ENCODE results near the gene ROPN1.

ROPN1 gene

GRCh38 chr3:123920868-123921267 is 71.1 kb downstream of the ROPN1 start:
- CTCF ChIA-PET: no interaction called here
- DNase-seq (ENCODE audit: extremely low spot score): no peak
- no peak for TF ChIP-seq FOXM1 (IDR thresholded peaks at IDR 0.05; ENCODE audit: borderline replicate concordance)
- POLR2A ChIA-PET: no interaction called here

DNA sequence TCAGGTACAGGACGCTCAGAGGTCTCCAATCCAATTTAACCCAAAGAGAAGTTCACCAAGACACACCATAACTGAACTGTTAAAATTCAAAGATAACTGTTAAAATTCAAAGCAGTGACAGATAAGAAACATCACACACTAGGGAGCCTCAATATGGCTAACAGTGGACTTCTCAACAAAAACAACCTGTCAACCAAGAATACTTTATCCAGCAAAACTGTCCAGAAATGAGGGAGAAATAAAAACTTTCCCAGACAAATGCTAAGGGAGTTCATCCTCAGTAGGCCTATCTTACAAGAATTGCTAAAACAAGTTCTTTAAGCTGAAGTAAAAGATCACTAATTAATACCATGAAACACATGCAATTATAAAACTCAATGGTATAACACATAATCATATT is 71.5 kb downstream of the ROPN1 start:
- ChIA-PET CTCF (no interaction called here), POLR2A (no interaction called here)
- no peak for TF ChIP-seq TARDBP (IDR thresholded peaks at IDR 0.05)
- TF ChIP-seq FOXA1 (IDR thresholded peaks at IDR 0.05): no peak
- no peak for TF ChIP-seq L3MBTL2 (conservative IDR thresholded peaks at IDR 0.05)
- TF ChIP-seq FOXK2 (IDR thresholded peaks at IDR 0.05): no peak
- no peak for TF ChIP-seq LEF1 (IDR thresholded peaks at IDR 0.05; ENCODE audit: borderline replicate concordance)
- TF ChIP-seq ZNF384 (IDR thresholded peaks at IDR 0.05): no peak
- TF ChIP-seq, protein P1, sequence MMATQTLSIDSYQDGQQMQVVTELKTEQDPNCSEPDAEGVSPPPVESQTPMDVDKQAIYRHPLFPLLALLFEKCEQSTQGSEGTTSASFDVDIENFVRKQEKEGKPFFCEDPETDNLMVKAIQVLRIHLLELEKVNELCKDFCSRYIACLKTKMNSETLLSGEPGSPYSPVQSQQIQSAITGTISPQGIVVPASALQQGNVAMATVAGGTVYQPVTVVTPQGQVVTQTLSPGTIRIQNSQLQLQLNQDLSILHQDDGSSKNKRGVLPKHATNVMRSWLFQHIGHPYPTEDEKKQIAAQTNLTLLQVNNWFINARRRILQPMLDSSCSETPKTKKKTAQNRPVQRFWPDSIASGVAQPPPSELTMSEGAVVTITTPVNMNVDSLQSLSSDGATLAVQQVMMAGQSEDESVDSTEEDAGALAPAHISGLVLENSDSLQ (IDR thresholded peaks at IDR 0.05): no peak
- no peak for TF ChIP-seq CTBP1 (IDR thresholded peaks at IDR 0.05; ENCODE audit: borderline replicate concordance)
- TF ChIP-seq HDGF (IDR thresholded peaks at IDR 0.05; ENCODE audit: borderline replicate concordance): no peak
- TF ChIP-seq NFRKB (IDR thresholded peaks at IDR 0.05): no peak
- TF ChIP-seq ARNT (IDR thresholded peaks at IDR 0.05): no peak
- no peak for TF ChIP-seq FOXM1 (IDR thresholded peaks at IDR 0.05; ENCODE audit: borderline replicate concordance)
- no peak for TF ChIP-seq ELF4 (IDR thresholded peaks at IDR 0.05)
- TF ChIP-seq BHLHE40 (IDR thresholded peaks at IDR 0.05; ENCODE audit: borderline replicate concordance): no peak
- TF ChIP-seq SP1 (IDR thresholded peaks at IDR 0.05): no peak
- no peak for TF ChIP-seq SUZ12 (IDR thresholded peaks at IDR 0.05)
- no peak for DNase-seq (ENCODE audit: extremely low spot score)

GRCh38 chr3:123919353-123919752 is 72.6 kb downstream of the ROPN1 start:
- TF ChIP-seq CTBP1 (IDR thresholded peaks at IDR 0.05; ENCODE audit: borderline replicate concordance): no peak
- no peak for TF ChIP-seq SUZ12 (IDR thresholded peaks at IDR 0.05)
- TF ChIP-seq LEF1 (IDR thresholded peaks at IDR 0.05; ENCODE audit: borderline replicate concordance): no peak
- TF ChIP-seq, protein P1 (IDR thresholded peaks at IDR 0.05): no peak
- no peak for TF ChIP-seq ARNT (IDR thresholded peaks at IDR 0.05)
- no peak for TF ChIP-seq ELF4 (IDR thresholded peaks at IDR 0.05)
- no peak for TF ChIP-seq BHLHE40 (IDR thresholded peaks at IDR 0.05; ENCODE audit: borderline replicate concordance)
- TF ChIP-seq FOXM1 (IDR thresholded peaks at IDR 0.05; ENCODE audit: borderline replicate concordance): no peak
- TF ChIP-seq L3MBTL2 (conservative IDR thresholded peaks at IDR 0.05): no peak
- TF ChIP-seq FOXK2 (IDR thresholded peaks at IDR 0.05): no peak
- no peak for TF ChIP-seq NFRKB (IDR thresholded peaks at IDR 0.05)
- TF ChIP-seq ZNF384 (IDR thresholded peaks at IDR 0.05): no peak
- TF ChIP-seq SP1 (IDR thresholded peaks at IDR 0.05): no peak
- no peak for TF ChIP-seq FOXA1 (IDR thresholded peaks at IDR 0.05)
- no peak for TF ChIP-seq TARDBP (IDR thresholded peaks at IDR 0.05)
- TF ChIP-seq HDGF (IDR thresholded peaks at IDR 0.05; ENCODE audit: borderline replicate concordance): no peak
- ChIA-PET CTCF (no interaction called here), POLR2A (no interaction called here)
- no peak for DNase-seq (ENCODE audit: extremely low spot score)

Measured in HEK293T (cell line).